ENCODE data around the gene MYCBPAP. TPM values are rescaled to one million over a fixed set of nuclear protein-coding genes. Genes with fewer than 3 reads are reported as not detected.

The MYCBPAP gene
- total RNA-seq, 6 experiments from 2014 or later: 0.51 TPM; not detected in 5

DNA sequence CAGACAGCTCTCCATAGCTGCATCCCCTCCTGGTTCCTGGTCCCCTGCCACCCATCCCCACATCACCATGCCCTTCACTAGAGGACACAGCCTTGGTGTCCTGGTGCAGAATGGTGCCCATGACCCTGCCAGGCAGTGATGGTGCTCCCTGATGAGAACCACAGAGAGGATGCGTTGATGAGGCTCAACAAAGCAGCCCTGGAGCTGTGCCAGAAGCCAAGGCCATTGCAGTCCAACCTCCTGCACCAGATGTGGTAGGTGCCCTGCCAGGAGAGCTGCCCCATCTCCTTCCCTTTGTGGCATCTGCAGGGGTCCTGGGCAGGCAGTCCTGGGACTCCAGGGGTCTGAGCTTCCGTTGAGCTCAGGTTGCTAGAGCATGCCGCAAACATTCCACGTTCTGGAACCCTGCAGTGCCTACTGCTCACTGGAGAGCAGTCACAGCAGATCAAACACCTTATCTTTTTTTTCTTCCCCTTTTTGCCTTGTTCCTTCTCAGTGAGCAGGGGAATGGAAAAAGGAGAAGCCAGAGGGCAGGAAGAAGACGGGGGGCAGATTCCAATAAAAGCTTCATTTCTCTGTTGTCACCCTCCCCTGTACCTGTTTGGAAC lies 19.0 kb downstream of the MYCBPAP start:
- Histone ChIP-seq H3K9me3 (no peaks in the 10 kb centered on the region), H3K27me3 (peaks cover 0 to 3% of the 10 kb centered on the region in 2 donors), H3K4me1 (no peaks in the 10 kb centered on the region), H3K36me3 (no peaks in the 10 kb centered on the region), H3K4me3 (no peak overlapping the region), H3K27ac (no peak overlapping the region)
- 56% methylated on average over 3 of the region's 5 CpGs for WGBS (ENCODE audit: insufficient coverage, low coverage, low lambda C conversion rate, missing lambda C conversion rate)
- TF ChIP-seq POLR2A (IDR thresholded peaks at IDR 0.05): no peak
- TF ChIP-seq, protein P1, sequence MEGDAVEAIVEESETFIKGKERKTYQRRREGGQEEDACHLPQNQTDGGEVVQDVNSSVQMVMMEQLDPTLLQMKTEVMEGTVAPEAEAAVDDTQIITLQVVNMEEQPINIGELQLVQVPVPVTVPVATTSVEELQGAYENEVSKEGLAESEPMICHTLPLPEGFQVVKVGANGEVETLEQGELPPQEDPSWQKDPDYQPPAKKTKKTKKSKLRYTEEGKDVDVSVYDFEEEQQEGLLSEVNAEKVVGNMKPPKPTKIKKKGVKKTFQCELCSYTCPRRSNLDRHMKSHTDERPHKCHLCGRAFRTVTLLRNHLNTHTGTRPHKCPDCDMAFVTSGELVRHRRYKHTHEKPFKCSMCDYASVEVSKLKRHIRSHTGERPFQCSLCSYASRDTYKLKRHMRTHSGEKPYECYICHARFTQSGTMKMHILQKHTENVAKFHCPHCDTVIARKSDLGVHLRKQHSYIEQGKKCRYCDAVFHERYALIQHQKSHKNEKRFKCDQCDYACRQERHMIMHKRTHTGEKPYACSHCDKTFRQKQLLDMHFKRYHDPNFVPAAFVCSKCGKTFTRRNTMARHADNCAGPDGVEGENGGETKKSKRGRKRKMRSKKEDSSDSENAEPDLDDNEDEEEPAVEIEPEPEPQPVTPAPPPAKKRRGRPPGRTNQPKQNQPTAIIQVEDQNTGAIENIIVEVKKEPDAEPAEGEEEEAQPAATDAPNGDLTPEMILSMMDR (IDR thresholded peaks at IDR 0.05): no peak
- intact Hi-C loops (cut with DNase I): no loop called here
- ATAC-seq (no peak), DNase-seq (no peak)

DNA sequence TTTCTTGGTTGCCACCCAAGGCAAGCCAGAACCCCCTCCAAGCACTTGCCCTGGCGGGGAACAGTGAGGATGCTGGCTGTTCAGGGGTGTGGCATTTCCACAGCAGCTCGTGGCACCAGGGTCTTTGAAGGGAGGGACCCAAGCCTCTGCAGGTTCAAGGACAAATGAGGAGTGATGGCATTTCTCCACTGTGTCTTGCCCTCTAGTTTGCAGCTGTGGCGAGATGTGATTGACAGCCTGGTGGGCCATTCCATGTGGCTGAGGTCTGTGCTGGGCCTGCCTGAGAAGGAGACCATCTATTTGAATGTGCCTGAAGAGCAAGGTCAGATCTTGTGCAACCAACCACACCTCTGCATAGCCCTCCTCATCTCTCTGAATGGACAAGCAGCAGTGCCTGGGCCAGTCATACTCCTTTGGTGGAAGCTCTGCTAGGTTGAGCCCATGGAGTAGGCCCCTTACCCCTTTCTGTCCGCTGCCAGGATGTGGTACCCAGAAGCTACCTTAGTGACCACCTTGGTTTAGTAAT lies 19.8 kb downstream of the MYCBPAP start:
- TF ChIP-seq, protein P1 (IDR thresholded peaks at IDR 0.05): no peak
- WGBS (ENCODE audit: insufficient coverage, low coverage, low lambda C conversion rate, missing lambda C conversion rate): 0% methylated on average over 1 of the region's 4 CpGs
- Histone ChIP-seq H3K27ac (no peak overlapping the region), H3K4me3 (no peak overlapping the region), H3K36me3 (no peaks in the 10 kb centered on the region), H3K9me3 (no peaks in the 10 kb centered on the region), H3K4me1 (no peaks in the 10 kb centered on the region), H3K27me3 (peaks cover 0 to 6% of the 10 kb centered on the region in 2 donors)
- intact Hi-C loops (cut with DNase I): no loop called here
- DNase-seq (no peak), ATAC-seq (no peak)

DNA sequence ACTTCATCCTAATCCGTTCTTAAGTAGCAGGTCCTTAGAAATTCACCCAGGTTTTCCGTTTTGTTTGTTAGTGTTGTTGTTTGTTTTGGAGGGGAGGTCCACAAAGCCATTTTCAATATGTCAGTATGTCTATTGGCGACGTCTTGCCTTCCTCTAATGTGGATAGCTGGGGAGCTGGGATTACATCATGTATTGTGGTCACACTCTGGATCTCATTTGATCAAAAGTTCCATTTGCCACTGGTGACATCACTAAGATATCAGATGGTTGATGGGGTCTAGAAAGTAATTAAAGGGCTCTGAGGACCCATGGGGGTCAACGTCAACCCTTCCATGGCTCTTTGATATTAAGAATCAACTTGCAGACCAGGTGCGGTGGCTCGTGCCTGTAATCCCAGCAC lies 21.6 kb downstream of the MYCBPAP start:
- intact Hi-C loops (cut with DNase I): no loop called here
- H3K4me1 ChIP-seq: peaks cover 0 to 7% (median 0%) of the 10 kb centered on the region in 4 donors
- H3K36me3 ChIP-seq: no peaks in the 10 kb centered on the region
- H3K27me3 ChIP-seq: peaks cover 0 to 6% of the 10 kb centered on the region in 2 donors
- DNase-seq (no peak), ATAC-seq (no peak)
- 85% methylated on average over 7 of the region's 7 CpGs for WGBS (ENCODE audit: insufficient coverage, low coverage, low lambda C conversion rate, missing lambda C conversion rate)
- TF ChIP-seq, protein P1 (IDR thresholded peaks at IDR 0.05): no peak
- TF ChIP-seq POLR2A (IDR thresholded peaks at IDR 0.05): no peak
- no peaks in the 10 kb centered on the region for H3K9me3 ChIP-seq
- H3K4me3 ChIP-seq: no peak overlapping the region
- H3K27ac ChIP-seq: no peak overlapping the region

DNA sequence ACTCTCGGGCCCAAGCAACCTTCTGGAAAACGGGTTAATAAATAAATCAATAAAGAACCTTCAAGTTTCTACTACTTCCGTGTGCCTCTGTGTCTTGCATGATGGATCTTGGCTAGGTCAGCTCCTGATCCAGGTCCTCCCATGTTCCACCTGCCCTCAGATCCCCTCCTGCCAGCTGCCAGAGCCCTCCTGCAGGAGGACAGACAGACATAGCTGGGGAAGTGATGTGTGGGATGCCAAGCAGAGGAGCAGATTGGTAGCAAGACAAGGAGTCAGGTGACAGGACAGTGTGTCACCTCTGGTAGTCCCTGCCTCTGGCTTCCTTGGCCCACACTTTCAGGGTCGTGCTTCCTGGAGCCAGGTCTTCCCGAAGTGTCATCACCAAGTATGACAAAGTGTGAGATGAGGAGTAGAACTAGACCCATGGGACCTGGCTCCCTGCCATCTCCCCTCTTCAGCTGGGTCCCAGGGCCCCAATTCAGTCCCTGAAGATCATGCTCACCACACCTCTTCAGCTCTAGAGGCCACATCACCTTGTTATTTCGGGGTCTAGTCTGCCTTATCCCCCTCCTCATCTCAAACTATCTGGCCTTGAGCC lies 23.3 kb downstream of the MYCBPAP start:
- Histone ChIP-seq H3K27ac (no peak overlapping the region), H3K27me3 (peaks cover 0 to 6% of the 10 kb centered on the region in 2 donors), H3K4me1 (peaks cover 0 to 7% (median 0%) of the 10 kb centered on the region in 4 donors), H3K36me3 (no peaks in the 10 kb centered on the region), H3K9me3 (no peaks in the 10 kb centered on the region), H3K4me3 (no peak overlapping the region)
- TF ChIP-seq, protein P1 (IDR thresholded peaks at IDR 0.05): no peak
- TF ChIP-seq POLR2A (IDR thresholded peaks at IDR 0.05): no peak
- DNase-seq: no peak
- intact Hi-C loops (cut with DNase I): no loop called here
- WGBS (ENCODE audit: insufficient coverage, low coverage, low lambda C conversion rate, missing lambda C conversion rate): 36% methylated on average over 3 of the region's 6 CpGs
- no peak for ATAC-seq

Measured in right lobe of liver (tissue), 6 donors.